OCI-LY7 (cell line): ENCODE measurements around the gene TMEM41B.

Experiments
- EZH2phosphoT487 ChIP-seq: fragments of 200-600 bp; sonication (generic); IDR thresholded peaks from 2 replicates; pipeline ENCODE4 v1.6.1; 2018; ENCODE audit warnings: low read depth, borderline replicate concordance, mild to moderate bottlenecking, mixed run types, antibody characterized with exemption, low read length, moderate library complexity, mixed read lengths
- TF ChIP-seq, protein P1 (sequence below): fragments of 200-600 bp; sonication (generic); conservative IDR thresholded peaks from 2 replicates; pipeline ENCODE4 v1.5.1; 2014; ENCODE audit warnings: mild to moderate bottlenecking, antibody characterized with exemption, low read length, moderate library complexity, mixed read lengths

DNA sequence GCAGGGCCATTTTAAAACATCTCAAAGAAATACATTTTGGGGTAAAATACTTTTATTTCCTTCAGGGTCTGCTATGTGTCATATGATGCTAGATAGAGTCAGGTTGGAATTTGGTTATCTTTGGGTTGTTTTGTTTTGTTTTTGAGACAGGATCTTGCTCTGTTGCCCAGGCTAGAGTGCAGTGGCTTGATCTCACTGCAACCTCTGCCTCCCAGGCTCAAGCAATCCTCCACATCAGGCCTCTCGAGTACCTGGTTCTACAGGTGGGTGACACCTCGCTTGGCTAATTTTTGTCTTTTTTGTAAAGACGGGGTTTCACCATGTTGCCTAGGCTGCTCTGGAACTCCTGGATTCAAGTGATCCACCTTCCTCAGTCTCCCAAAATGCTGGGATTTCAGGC lies 66.5 kb downstream of the TMEM41B start:
- TF ChIP-seq, protein P1, sequence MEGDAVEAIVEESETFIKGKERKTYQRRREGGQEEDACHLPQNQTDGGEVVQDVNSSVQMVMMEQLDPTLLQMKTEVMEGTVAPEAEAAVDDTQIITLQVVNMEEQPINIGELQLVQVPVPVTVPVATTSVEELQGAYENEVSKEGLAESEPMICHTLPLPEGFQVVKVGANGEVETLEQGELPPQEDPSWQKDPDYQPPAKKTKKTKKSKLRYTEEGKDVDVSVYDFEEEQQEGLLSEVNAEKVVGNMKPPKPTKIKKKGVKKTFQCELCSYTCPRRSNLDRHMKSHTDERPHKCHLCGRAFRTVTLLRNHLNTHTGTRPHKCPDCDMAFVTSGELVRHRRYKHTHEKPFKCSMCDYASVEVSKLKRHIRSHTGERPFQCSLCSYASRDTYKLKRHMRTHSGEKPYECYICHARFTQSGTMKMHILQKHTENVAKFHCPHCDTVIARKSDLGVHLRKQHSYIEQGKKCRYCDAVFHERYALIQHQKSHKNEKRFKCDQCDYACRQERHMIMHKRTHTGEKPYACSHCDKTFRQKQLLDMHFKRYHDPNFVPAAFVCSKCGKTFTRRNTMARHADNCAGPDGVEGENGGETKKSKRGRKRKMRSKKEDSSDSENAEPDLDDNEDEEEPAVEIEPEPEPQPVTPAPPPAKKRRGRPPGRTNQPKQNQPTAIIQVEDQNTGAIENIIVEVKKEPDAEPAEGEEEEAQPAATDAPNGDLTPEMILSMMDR, result no peak
- TF ChIP-seq EZH2phosphoT487, result no peak
